Measurements from ENCODE around the gene BCAN. TPM values are rescaled to one million over a fixed set of nuclear protein-coding genes. Genes with fewer than 3 reads are reported as not detected.
"Not testable (repeated sequence)": the region's sequence is repeated elsewhere in the genome, so short reads cannot be mapped to it uniquely, and the experiment has no call there.

BCAN gene
- total RNA-seq, 1 donor from 2014 or later: not detected

GRCh38 chr1:156599811-156600210 is 42.1 kb upstream of the BCAN start:
- no peak overlapping the region for H3K27ac ChIP-seq
- no peak for TF ChIP-seq CTCF (IDR thresholded peaks at IDR 0.05)
- H3K4me3 ChIP-seq: no peak overlapping the region
- H3K9me3 ChIP-seq: no peaks in the 10 kb centered on the region
- no peaks in the 10 kb centered on the region for H3K27me3 ChIP-seq
- DNase-seq (ENCODE audit: low spot score in 2 of 2): no peak
- H3K4me1 ChIP-seq: peaks cover 6 to 13% of the 10 kb centered on the region in 2 donors
- peaks cover 0 to 32% of the 10 kb centered on the region in 2 donors for H3K36me3 ChIP-seq
- intact Hi-C loops (cut with DNase I): loop anchor here (2.0 kb wide), 1 partner anchor 143 kb away; no protein-coding TSS in a partner anchor

- TF ChIP-seq CTCF (IDR thresholded peaks at IDR 0.05): no peak
- no peaks in the 10 kb centered on the region for H3K9me3 ChIP-seq
- no peak for DNase-seq (ENCODE audit: low spot score in 2 of 2)
- peaks cover 6 to 13% of the 10 kb centered on the region in 2 donors for H3K4me1 ChIP-seq
- intact Hi-C loops (cut with DNase I): loop anchor here (2.0 kb wide), 1 partner anchor 144 kb away; no protein-coding TSS in a partner anchor
- peak overlapping the region; percentile 77 to 83 for H3K27ac ChIP-seq
- H3K27me3 ChIP-seq: no peaks in the 10 kb centered on the region
- peak overlapping the region; percentile 66 to 83 for H3K4me3 ChIP-seq
- H3K36me3 ChIP-seq: peaks cover 0 to 25% of the 10 kb centered on the region in 2 donors
Measured at GRCh38 chr1:156600733-156601121, 41.2 kb upstream of the BCAN start.

- H3K4me3 ChIP-seq: peak within 1 kb of the TSS; percentile 66 to 83
- no peaks in the 10 kb centered on the region for H3K27me3 ChIP-seq
- peaks cover 6 to 13% of the 10 kb centered on the region in 2 donors for H3K4me1 ChIP-seq
- no peaks in the 10 kb centered on the region for H3K9me3 ChIP-seq
- TF ChIP-seq CTCF (IDR thresholded peaks at IDR 0.05): peak in 1 of 3 experiments; percentile 12
- DNase-seq (ENCODE audit: low spot score in 2 of 2): peak; percentile 36 to 91
- peak within 1 kb of the TSS; percentile 77 to 83 for H3K27ac ChIP-seq
- intact Hi-C loops (cut with DNase I): loop anchor here (2.0 kb wide), 1 partner anchor 144 kb away; no protein-coding TSS in a partner anchor
- H3K36me3 ChIP-seq: peaks cover 0 to 20% of the 10 kb centered on the region in 2 donors
Measured at GRCh38 chr1:156601122-156601830, 40.6 kb upstream of the BCAN start, which contains the start of gene GPATCH4. Gene GPATCH4 (minus strand): TSS chr1:156601479.

GRCh38 chr1:156601892-156602291 is 40.0 kb upstream of the BCAN start:
- DNase-seq (ENCODE audit: low spot score in 2 of 2): no peak
- no peak for TF ChIP-seq CTCF (IDR thresholded peaks at IDR 0.05)

GRCh38 chr1:156602557-156602993 is 39.3 kb upstream of the BCAN start:
- no peak overlapping the region for H3K4me3 ChIP-seq
- peaks cover 6 to 13% of the 10 kb centered on the region in 2 donors for H3K4me1 ChIP-seq
- peak in 2 of 3 experiments; percentile 17 to 32 for TF ChIP-seq CTCF (IDR thresholded peaks at IDR 0.05)
- H3K36me3 ChIP-seq: peaks cover 0 to 7% of the 10 kb centered on the region in 2 donors
- intact Hi-C loops (cut with DNase I): no loop called here
- no peaks in the 10 kb centered on the region for H3K9me3 ChIP-seq
- DNase-seq (ENCODE audit: low spot score in 2 of 2): no peak
- no peak overlapping the region for H3K27ac ChIP-seq
- no peaks in the 10 kb centered on the region for H3K27me3 ChIP-seq

More at GRCh38 chr1:156601892-156602291, 40.0 kb upstream of the BCAN start:
- H3K4me1 ChIP-seq: peaks cover 6 to 13% of the 10 kb centered on the region in 2 donors
- H3K27ac ChIP-seq: peak overlapping the region; percentile 77 to 83
- no peaks in the 10 kb centered on the region for H3K9me3 ChIP-seq
- peaks cover 0 to 14% of the 10 kb centered on the region in 2 donors for H3K36me3 ChIP-seq
- H3K4me3 ChIP-seq: peak overlapping the region; percentile 66 to 83
- no peaks in the 10 kb centered on the region for H3K27me3 ChIP-seq
- intact Hi-C loops (cut with DNase I): loop anchor here (2.0 kb wide), 1 partner anchor 145 kb away; no protein-coding TSS in a partner anchor

GRCh38 chr1:156607344-156607743 is 34.6 kb upstream of the BCAN start:
- DNase-seq (ENCODE audit: low spot score in 2 of 2); H3K4me3 ChIP-seq; H3K27ac ChIP-seq; intact Hi-C loops (cut with DNase I); H3K27me3 ChIP-seq; H3K9me3 ChIP-seq; H3K36me3 ChIP-seq; H3K4me1 ChIP-seq: not testable (repeated sequence)
